CD14-positive monocyte (primary cell): ENCODE measurements around the gene FOXR1. TPM values are rescaled to one million over a fixed set of nuclear protein-coding genes. Genes with fewer than 3 reads are reported as not detected.
A peak's percentile ranks its signal among the peaks of the same experiment; 100 is the strongest.

Experiments used
- DNase-seq, 3 donors: peaks; one replicate each; pipeline ENCODE4 v3.0.0-alpha.2; 2011 to 2022
- H2AFZ ChIP-seq: 2 replicates; pipeline ENCODE4 v1.6.0; 2012; ENCODE audit warnings: mild to moderate bottlenecking, low read depth, low read length, inconsistent platforms; ENCODE audit not compliant: insufficient read depth, poor library complexity, severe bottlenecking
- H3K27ac ChIP-seq, 2 donors: 1 replicate in 1 of 2; 2 replicates in 1 of 2; pipeline ENCODE4 v1.5.1; 2012 to 2013; ENCODE audit warnings: low read length in 2 of 2, control low read depth in 1 of 2, inconsistent platforms in 1 of 2, low read depth in 1 of 2, mild to moderate bottlenecking in 1 of 2
- H3K27me3 ChIP-seq, 2 donors: one replicate each; pipeline versions ENCODE4 v1.6.0 to v1.6.1; 2011 to 2013; ENCODE audit warnings: low read length in 2 of 2; ENCODE audit not compliant: control insufficient read depth in 2 of 2, insufficient read depth in 2 of 2
- H3K36me3 ChIP-seq, 2 donors: replicated peaks in 1 of 2; 1 replicate in 1 of 2; 2 replicates in 1 of 2; pipeline versions ENCODE4 v1.5.1 to v1.6.1; 2012 to 2013; ENCODE audit warnings: low read length in 2 of 2, control low read depth in 1 of 2, inconsistent platforms in 1 of 2, mild to moderate bottlenecking in 1 of 2; ENCODE audit not compliant: insufficient read depth in 2 of 2, control insufficient read depth in 1 of 2
- H3K4me1 ChIP-seq, 2 donors: 1 replicate in 1 of 2; 2 replicates in 1 of 2; pipeline versions ENCODE4 v1.5.1 to v1.6.1; 2012 to 2013; ENCODE audit warnings: low read length in 2 of 2, control low read depth in 1 of 2, inconsistent platforms in 1 of 2, mild to moderate bottlenecking in 1 of 2, moderate library complexity in 1 of 2; ENCODE audit not compliant: insufficient read depth in 2 of 2, control insufficient read depth in 1 of 2
- H3K4me2 ChIP-seq: replicated peaks from 2 replicates; pipeline ENCODE3; 2012; ENCODE audit warnings: low read length, moderate library complexity, mild to moderate bottlenecking; ENCODE audit not compliant: poor library complexity, severe bottlenecking; ENCODE audit errors: extremely low read depth
- H3K4me3 ChIP-seq, 3 experiments: fragments of 200-600 bp in 1 of 3; sonication (generic) in 1 of 3; replicated peaks in 1 of 3; 1 replicate in 2 of 3; 2 replicates in 1 of 3; pipeline ENCODE4 v1.5.1; 2011 to 2013; ENCODE audit warnings: low read length in 3 of 3, mild to moderate bottlenecking in 3 of 3, control low read depth in 2 of 3, low read depth in 2 of 3, inconsistent platforms in 1 of 3, moderate library complexity in 1 of 3
- H3K79me2 ChIP-seq: 2 replicates; pipeline ENCODE4 v1.6.0; 2012; ENCODE audit warnings: mild to moderate bottlenecking, control low read depth, inconsistent platforms, low read length, moderate library complexity; ENCODE audit not compliant: insufficient read depth
- H3K9ac ChIP-seq: 2 replicates; pipeline ENCODE4 v1.6.0; 2017; ENCODE audit warnings: low read length, mild to moderate bottlenecking; ENCODE audit not compliant: insufficient read depth, poor library complexity, severe bottlenecking
- H3K9me3 ChIP-seq, 2 donors: replicated peaks in 1 of 2; 1 replicate in 1 of 2; 2 replicates in 1 of 2; pipeline versions ENCODE4 v1.5.1 to v1.6.1; 2012 to 2013; ENCODE audit warnings: low read length in 2 of 2, control low read depth in 1 of 2; ENCODE audit not compliant: control insufficient read depth in 1 of 2, insufficient read depth in 1 of 2
- H4K20me1 ChIP-seq: 2 replicates; pipeline ENCODE4 v1.6.0; 2012; ENCODE audit warnings: mild to moderate bottlenecking, low read length, control low read depth, moderate library complexity; ENCODE audit not compliant: insufficient read depth
- H3K27ac Mint-ChIP-seq, 7 donors: one replicate each; pipeline ENCODE4 v1.8.0; 2020; ENCODE audit warnings: mild to moderate bottlenecking in 7 of 7, mixed read lengths in 7 of 7, moderate library complexity in 6 of 7, inconsistent platforms in 2 of 7
- H3K27me3 Mint-ChIP-seq, 3 donors: one replicate each; pipeline ENCODE4 v1.8.0; 2021 to 2022; ENCODE audit warnings: low read depth in 3 of 3, mild to moderate bottlenecking in 3 of 3, mixed read lengths in 3 of 3, moderate library complexity in 3 of 3, inconsistent platforms in 1 of 3
- H3K36me3 Mint-ChIP-seq, 2 donors: one replicate each; pipeline ENCODE4 v1.8.0; 2020; ENCODE audit warnings: mixed read lengths in 2 of 2, inconsistent platforms in 1 of 2, mild to moderate bottlenecking in 1 of 2
- H3K4me1 Mint-ChIP-seq: one replicate; pipeline ENCODE4 v1.8.0; 2020; ENCODE audit warnings: mild to moderate bottlenecking, mixed read lengths
- H3K4me3 Mint-ChIP-seq, 2 donors: one replicate each; pipeline ENCODE4 v1.8.0; 2020; ENCODE audit warnings: mild to moderate bottlenecking in 2 of 2, mixed read lengths in 2 of 2, moderate library complexity in 1 of 2
- H3K9me3 Mint-ChIP-seq, 7 donors: one replicate each; pipeline ENCODE4 v1.8.0; 2020 to 2022; ENCODE audit warnings: mixed read lengths in 7 of 7, mild to moderate bottlenecking in 6 of 7, moderate library complexity in 6 of 7, inconsistent platforms in 2 of 7
- WGBS: methylation state at CpG from one replicate; pipeline ENCODE4 v1.1.5; 2013; ENCODE audit warnings: missing lambda C conversion rate; ENCODE audit not compliant: insufficient coverage; 5-methylcytosine and 5-hydroxymethylcytosine counted together
- intact Hi-C, 2 donors: fragments of 100-400 bp; cut with micrococcal nuclease; formaldehyde crosslinking; loops; one replicate each; pipeline versions ENCODE4 v1.15.0 to v1.15.1; 2023
- polyA plus RNA-seq, 3 donors: library from polyadenylated mRNA; depleted of rRNA in 1 of 3; unstranded in 2 of 3; stranded (reverse) in 1 of 3; fragments of 300-500 nt in 2 of 3; fragments of >200 nt in 1 of 3; fragmentation: Illumina TruSeq in 2 of 3; gene quantifications; 1 replicate in 2 of 3; 2 replicates in 1 of 3; pipeline ENCODE4 v1.2.3, GENCODE V29; 2012 to 2021
- TF ChIP-seq, protein P1 (sequence below): fragments of 200-600 bp; IDR thresholded peaks from one replicate; pipeline ENCODE4 v1.8.0; 2022; ENCODE audit warnings: antibody characterized with exemption, mild to moderate bottlenecking

The FOXR1 gene
- polyA plus RNA-seq, 3 donors = not detected

DNA sequence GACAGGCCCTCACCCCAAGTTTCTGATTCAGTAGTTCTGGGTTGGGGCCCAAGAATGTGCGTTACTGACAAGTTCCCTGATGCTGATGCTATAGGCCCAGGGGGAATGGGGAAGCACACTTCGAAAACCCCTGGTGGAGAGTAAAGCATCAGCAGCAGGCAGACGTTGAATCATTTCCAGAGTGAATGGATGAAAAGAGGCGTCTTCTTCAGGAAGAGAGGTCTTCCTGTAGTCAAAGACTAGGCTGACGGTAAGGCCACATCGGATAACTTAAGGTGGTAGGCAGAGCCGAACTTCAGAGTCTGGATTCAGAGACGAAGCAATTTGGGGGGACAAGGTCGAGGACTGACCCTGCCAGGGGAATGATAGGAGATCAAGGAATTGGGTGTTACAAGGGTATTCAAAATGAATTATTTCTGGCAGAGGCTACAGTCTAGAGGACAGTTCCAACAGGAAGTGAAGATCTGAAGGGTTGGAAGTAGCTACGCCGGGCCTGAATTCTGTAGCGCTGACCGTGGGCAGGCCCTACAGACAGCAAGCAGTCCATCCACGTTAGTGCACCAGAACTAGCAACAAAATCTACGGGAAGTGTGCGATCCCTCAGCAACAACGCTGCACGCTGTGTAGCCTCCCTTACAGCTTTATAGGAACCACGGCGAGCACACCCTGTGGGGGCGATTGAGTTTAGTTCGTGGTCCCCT is 25.5 kb downstream of the FOXR1 start:
- Histone ChIP-seq H4K20me1 (no peaks in the 10 kb centered on the region), H3K4me3 (peak overlapping the region; percentile 65 to 87 (median 82)), H3K36me3 (peaks cover 17 to 29% of the 10 kb centered on the region in 2 donors), H3K27me3 (no peaks in the 10 kb centered on the region), H2AFZ (peak overlapping the region; percentile 95), H3K4me2 (peak overlapping the region; percentile 99), H3K27ac (peak overlapping the region in 1 of 2 donors; percentile 87), H3K9me3 (no peaks in the 10 kb centered on the region), H3K9ac (peak overlapping the region; percentile 24), H3K79me2 (peaks cover 34% of the 10 kb centered on the region), H3K4me1 (peaks cover 19 to 23% of the 10 kb centered on the region in 2 donors)
- Mint-ChIP-seq H3K4me1 (peaks cover 27% of the 10 kb centered on the region), H3K27ac (peak overlapping the region; percentile 87 to 95 (median 89)), H3K4me3 (peak overlapping the region; percentile 95 to 97), H3K36me3 (peaks cover 24 to 34% of the 10 kb centered on the region in 2 donors), H3K9me3 (peaks cover 0 to 3% (median 0%) of the 10 kb centered on the region in 7 donors), H3K27me3 (peaks cover 0 to 2% (median 0%) of the 10 kb centered on the region in 3 donors)
- intact Hi-C loops = loop anchor here in 1 of 2 donors (5.0 kb wide), 1 partner anchor 35 kb away; the partner anchor contains the start of gene SLC37A4
- TF ChIP-seq, protein P1, sequence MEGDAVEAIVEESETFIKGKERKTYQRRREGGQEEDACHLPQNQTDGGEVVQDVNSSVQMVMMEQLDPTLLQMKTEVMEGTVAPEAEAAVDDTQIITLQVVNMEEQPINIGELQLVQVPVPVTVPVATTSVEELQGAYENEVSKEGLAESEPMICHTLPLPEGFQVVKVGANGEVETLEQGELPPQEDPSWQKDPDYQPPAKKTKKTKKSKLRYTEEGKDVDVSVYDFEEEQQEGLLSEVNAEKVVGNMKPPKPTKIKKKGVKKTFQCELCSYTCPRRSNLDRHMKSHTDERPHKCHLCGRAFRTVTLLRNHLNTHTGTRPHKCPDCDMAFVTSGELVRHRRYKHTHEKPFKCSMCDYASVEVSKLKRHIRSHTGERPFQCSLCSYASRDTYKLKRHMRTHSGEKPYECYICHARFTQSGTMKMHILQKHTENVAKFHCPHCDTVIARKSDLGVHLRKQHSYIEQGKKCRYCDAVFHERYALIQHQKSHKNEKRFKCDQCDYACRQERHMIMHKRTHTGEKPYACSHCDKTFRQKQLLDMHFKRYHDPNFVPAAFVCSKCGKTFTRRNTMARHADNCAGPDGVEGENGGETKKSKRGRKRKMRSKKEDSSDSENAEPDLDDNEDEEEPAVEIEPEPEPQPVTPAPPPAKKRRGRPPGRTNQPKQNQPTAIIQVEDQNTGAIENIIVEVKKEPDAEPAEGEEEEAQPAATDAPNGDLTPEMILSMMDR = peak; percentile 41
- WGBS = 7% methylated on average over 20 of the region's 22 CpGs
- peak; percentile 51 to 76 (median 55) for DNase-seq

DNA sequence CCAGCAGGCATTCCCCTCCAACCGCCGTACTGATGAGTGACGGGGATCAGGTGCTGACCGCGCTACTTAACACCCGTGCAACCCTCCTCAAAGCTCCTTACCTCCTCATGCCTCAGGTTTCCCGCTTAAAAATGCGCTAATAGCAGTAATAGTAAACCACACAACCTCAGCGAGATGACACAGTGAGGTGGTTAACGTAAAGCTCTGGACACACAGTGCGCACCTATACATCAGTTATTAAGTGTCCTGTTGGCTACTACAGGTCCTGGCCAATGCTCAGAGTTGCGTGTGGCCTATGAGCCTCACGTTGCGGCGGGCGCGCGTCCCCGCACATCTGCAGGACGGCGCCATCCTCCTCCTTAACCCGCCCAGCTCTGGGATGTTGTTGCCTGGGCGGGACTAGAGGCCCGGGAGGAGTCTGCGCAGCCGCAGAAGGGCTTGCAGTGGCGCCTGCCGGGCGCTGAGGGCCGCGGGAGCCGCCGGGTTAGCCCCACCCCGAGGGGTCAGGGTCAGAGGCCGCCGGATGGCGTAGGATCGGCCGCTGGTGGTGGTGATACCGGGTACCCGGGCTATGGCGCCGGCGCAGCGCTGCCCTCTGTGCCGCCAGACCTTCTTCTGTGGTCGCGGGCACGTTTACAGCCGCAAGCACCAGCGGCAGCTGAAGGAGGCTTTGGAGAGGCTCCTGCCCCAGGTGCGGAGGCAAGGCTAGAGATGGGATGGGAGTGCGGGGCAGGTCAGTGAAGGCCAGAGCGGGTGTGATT is 26.2 kb downstream of the FOXR1 start, which contains the start of gene CENATAC:
Gene CENATAC, plus strand, starts transcription at position 512 of the 761 bp plus-strand sequence. Its CDS starts 60 bp downstream, at position 572.
- Histone ChIP-seq H4K20me1 (no peaks in the 10 kb centered on the region), H3K79me2 (peaks cover 34% of the 10 kb centered on the region), H2AFZ (peak within 1 kb of the TSS; percentile 95), H3K4me3 (peak within 1 kb of the TSS; percentile 65 to 87 (median 82)), H3K4me1 (peaks cover 19 to 23% of the 10 kb centered on the region in 2 donors), H3K4me2 (peak within 1 kb of the TSS; percentile 99), H3K27ac (peak within 1 kb of the TSS; percentile 37 to 87), H3K9ac (peak within 1 kb of the TSS; percentile 89), H3K36me3 (peaks cover 24 to 36% of the 10 kb centered on the region in 2 donors), H3K9me3 (no peaks in the 10 kb centered on the region), H3K27me3 (no peaks in the 10 kb centered on the region)
- peaks cover 30 to 42% of the 10 kb centered on the region in 2 donors for H3K36me3 Mint-ChIP-seq
- peaks cover 25% of the 10 kb centered on the region for H3K4me1 Mint-ChIP-seq
- H3K27me3 Mint-ChIP-seq = peaks cover 0 to 2% (median 0%) of the 10 kb centered on the region in 3 donors
- intact Hi-C loops = loop anchor here (1.0 to 5.0 kb wide), 3 partner anchors 18 to 34 kb away; partner anchors contain the start of gene SLC37A4 (in 1 of the 2)
- under 1% methylated on average over 54 of the region's 54 CpGs for WGBS
- peak within 1 kb of the TSS; percentile 92 to 97 (median 95) for H3K27ac Mint-ChIP-seq
- H3K9me3 Mint-ChIP-seq = no peaks in the 10 kb centered on the region
- DNase-seq = peak; percentile 91 to 95 (median 93)
- peak within 1 kb of the TSS; percentile 95 to 97 for H3K4me3 Mint-ChIP-seq
- TF ChIP-seq, protein P1 = no peak
